Mammary epithelial cell (primary cell): Measurements from ENCODE around the gene CHD9NB.

Experiments
- CTCF ChIP-seq, 2 donors: IDR thresholded peaks in 1 of 2; conservative IDR thresholded peaks in 1 of 2; 2 replicates each; pipeline ENCODE4 v1.5.1; 2011 to 2012; ENCODE audit warnings: inconsistent platforms in 2 of 2, low read length in 2 of 2, mild to moderate bottlenecking in 2 of 2, control low read depth in 1 of 2, low read depth in 1 of 2; ENCODE audit not compliant: insufficient read depth in 1 of 2; ENCODE audit errors: extremely low read depth in 1 of 2
- EZH2 ChIP-seq: IDR thresholded peaks from 2 replicates; pipeline ENCODE4 v1.6.1; 2012; ENCODE audit warnings: low read length, inconsistent platforms, borderline replicate concordance

DNA sequence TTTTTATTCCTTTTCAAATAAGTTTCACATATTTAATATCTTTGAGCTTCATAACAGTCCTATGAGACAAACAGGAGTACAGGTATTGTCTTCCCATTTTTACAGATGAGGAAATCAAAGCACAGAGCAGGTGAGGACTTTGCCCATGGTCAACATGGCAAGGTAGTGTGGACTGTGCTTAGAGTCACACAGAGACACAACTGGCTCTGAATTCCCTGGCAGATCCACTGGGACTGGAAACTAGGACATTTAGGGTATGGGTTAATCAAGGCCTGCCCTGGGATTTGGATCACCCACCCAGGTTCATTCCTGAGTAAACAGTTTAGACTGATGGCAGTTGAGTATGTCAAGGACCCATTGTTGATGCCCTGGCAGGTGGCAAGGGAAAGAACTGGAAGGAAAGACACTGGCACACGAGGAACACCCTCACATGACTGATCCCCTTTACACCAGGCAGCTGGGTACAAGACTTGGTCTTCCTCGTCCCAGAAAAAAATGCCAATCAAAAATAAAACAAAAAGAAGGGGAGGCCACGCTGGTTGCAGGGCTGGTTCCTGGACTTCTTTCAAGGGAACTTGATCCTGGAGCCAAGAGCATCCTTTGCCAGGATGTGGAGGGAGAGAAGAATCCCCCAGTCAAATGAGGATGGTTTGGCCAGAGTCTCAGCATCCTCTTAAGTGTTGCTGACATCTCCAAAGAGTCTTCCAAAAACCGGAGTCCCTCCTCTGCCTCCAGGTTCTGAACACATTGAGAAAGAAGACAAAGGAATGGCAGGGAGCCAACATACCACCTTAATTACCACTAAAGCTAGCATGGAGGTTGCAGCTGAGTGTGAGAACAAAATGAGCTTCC lies 37.0 kb upstream of the CHD9NB start:
- TF ChIP-seq CTCF (conservative IDR thresholded peaks at IDR 0.05 in 1 of 2, IDR thresholded peaks at IDR 0.05 in 1 of 2; ENCODE audit: extremely low read depth in 1 of 2, insufficient read depth in 1 of 2, low read depth in 1 of 2, low read length in 2 of 2) (no peak), EZH2 (no peak)
